Stimulated activated CD4-positive, alpha-beta T cell treated with anti-CD3 and anti-CD28 coated beads, Interleukin-1b, Interleukin-23, amount 100 ng/mL, for 4 hours (primary cell): ENCODE results near the gene ITGB4.
A peak's percentile ranks its signal among the peaks of the same experiment; 100 is the strongest.

Experiments
- DNase-seq, 2 donors: peaks; one replicate each; pipeline ENCODE4 v3.0.0-alpha.2; 2020; ENCODE audit warnings: low read depth in 2 of 2

Gene ITGB4

GRCh38 chr17:75731716-75732498 is 10.6 kb downstream of the ITGB4 start:
- DNase-seq, result no peak

GRCh38 chr17:75733471-75733870 is 12.2 kb downstream of the ITGB4 start:
- no peak for DNase-seq

- no peak for DNase-seq
These were observed 13.5 kb downstream of the ITGB4 start for GRCh38 chr17:75734674-75735294.

- DNase-seq, result no peak
These were observed 15.0 kb downstream of the ITGB4 start for GRCh38 chr17:75736173-75736835.

- DNase-seq, result no peak
These were observed 16.1 kb downstream of the ITGB4 start for GRCh38 chr17:75737133-75737962.

GRCh38 chr17:75738218-75738802 is 17.1 kb downstream of the ITGB4 start:
- no peak for DNase-seq

GRCh38 chr17:75739174-75739573 is 17.9 kb downstream of the ITGB4 start:
- DNase-seq, result no peak

- DNase-seq, result no peak
These were observed 18.5 kb downstream of the ITGB4 start for GRCh38 chr17:75739801-75740200.

GRCh38 chr17:75740215-75740614 is 19.0 kb downstream of the ITGB4 start:
- DNase-seq, result no peak

- no peak for DNase-seq
These were observed 19.4 kb downstream of the ITGB4 start for GRCh38 chr17:75740631-75741077.

- DNase-seq, result no peak
These were observed 21.1 kb downstream of the ITGB4 start for GRCh38 chr17:75742337-75742736.

GRCh38 chr17:75743625-75744206 is 22.5 kb downstream of the ITGB4 start:
- DNase-seq, result no peak

GRCh38 chr17:75748706-75749105 is 27.4 kb downstream of the ITGB4 start:
- DNase-seq, result no peak

GRCh38 chr17:75749545-75750389 is 28.5 kb downstream of the ITGB4 start:
- peak; percentile 90 to 92 for DNase-seq

- DNase-seq, result no peak
These were observed 29.6 kb downstream of the ITGB4 start for GRCh38 chr17:75750661-75751423.

GRCh38 chr17:75751676-75752404 is 30.6 kb downstream of the ITGB4 start:
- no peak for DNase-seq

GRCh38 chr17:75752405-75752709 is 31.1 kb downstream of the ITGB4 start:
- no peak for DNase-seq

GRCh38 chr17:75752802-75753513 is 31.7 kb downstream of the ITGB4 start:
- DNase-seq, result no peak
